ENCODE results near the gene SPATS2L. TPM values are rescaled to one million over a fixed set of nuclear protein-coding genes. Genes with fewer than 3 reads are reported as not detected.

Gene SPATS2L
- total RNA-seq, 1 donor from 2014 or later, result 97.8 TPM

DNA sequence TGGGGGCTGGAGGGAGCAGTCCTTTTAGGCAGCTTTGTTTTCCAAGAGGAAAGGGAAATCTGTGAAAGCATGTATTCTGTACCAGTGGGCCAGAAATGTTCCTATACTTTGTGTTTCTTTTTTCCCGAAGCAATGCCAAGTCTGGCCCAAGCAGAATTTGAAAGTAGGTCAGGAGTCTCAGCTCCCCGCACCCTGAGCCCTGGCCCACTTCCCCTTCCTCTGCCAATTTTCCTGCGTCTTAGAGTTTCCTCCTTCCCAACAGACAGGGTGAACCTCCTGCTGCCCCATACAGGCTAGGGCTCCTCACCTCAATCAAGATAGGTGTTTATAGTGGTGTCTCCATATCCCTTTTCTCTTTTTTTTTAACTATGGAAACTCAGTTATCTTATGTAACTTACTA is 138.0 kb downstream of the SPATS2L start:
- Mint-ChIP-seq H3K27me3 (no peaks in the 10 kb centered on the region), H3K9me3 (no peaks in the 10 kb centered on the region), H3K4me3 (no peak overlapping the region), H3K36me3 (peaks cover 37% of the 10 kb centered on the region), H3K4me1 (ENCODE audit: unreplicated experiment) (no peaks in the 10 kb centered on the region), H3K27ac (no peak overlapping the region)
- no peak for DNase-seq (ENCODE audit: extremely low spot score, unreplicated experiment)
- TF ChIP-seq, protein P1, sequence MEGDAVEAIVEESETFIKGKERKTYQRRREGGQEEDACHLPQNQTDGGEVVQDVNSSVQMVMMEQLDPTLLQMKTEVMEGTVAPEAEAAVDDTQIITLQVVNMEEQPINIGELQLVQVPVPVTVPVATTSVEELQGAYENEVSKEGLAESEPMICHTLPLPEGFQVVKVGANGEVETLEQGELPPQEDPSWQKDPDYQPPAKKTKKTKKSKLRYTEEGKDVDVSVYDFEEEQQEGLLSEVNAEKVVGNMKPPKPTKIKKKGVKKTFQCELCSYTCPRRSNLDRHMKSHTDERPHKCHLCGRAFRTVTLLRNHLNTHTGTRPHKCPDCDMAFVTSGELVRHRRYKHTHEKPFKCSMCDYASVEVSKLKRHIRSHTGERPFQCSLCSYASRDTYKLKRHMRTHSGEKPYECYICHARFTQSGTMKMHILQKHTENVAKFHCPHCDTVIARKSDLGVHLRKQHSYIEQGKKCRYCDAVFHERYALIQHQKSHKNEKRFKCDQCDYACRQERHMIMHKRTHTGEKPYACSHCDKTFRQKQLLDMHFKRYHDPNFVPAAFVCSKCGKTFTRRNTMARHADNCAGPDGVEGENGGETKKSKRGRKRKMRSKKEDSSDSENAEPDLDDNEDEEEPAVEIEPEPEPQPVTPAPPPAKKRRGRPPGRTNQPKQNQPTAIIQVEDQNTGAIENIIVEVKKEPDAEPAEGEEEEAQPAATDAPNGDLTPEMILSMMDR (conservative IDR thresholded peaks at IDR 0.05), result no peak

GRCh38 chr2:200445284-200445683 is 138.8 kb downstream of the SPATS2L start:
- TF ChIP-seq, protein P1 (conservative IDR thresholded peaks at IDR 0.05), result no peak
- Mint-ChIP-seq H3K27ac (no peak overlapping the region), H3K36me3 (peaks cover 38% of the 10 kb centered on the region), H3K9me3 (no peaks in the 10 kb centered on the region), H3K27me3 (no peaks in the 10 kb centered on the region), H3K4me1 (ENCODE audit: unreplicated experiment) (no peaks in the 10 kb centered on the region), H3K4me3 (no peak overlapping the region)
- DNase-seq (ENCODE audit: extremely low spot score, unreplicated experiment), result no peak

DNA sequence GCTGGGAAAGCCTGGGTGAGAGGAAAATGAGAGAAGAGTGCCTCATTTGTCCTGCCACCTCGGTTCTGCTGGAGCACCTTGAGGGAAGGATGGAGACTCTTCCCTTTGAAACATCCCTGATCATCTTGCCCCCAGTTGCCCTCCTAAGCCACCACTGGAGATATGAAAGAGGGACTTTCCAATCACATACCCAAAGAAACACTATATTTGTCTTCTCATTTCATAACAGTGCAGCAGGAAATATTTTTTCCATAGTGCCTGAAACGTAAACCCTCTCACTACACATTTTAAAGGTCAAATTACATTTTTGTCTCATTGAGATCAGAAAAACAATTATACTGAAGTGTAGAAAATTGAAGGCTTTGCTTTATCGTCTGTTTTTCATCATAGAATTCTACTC is 140.1 kb downstream of the SPATS2L start:
- H3K36me3 Mint-ChIP-seq, result peaks cover 37% of the 10 kb centered on the region
- H3K27ac Mint-ChIP-seq, result no peak overlapping the region
- TF ChIP-seq, protein P1 (conservative IDR thresholded peaks at IDR 0.05), result no peak
- DNase-seq (ENCODE audit: extremely low spot score, unreplicated experiment), result no peak
- H3K27me3 Mint-ChIP-seq, result no peaks in the 10 kb centered on the region
- no peaks in the 10 kb centered on the region for H3K9me3 Mint-ChIP-seq
- no peaks in the 10 kb centered on the region for H3K4me1 Mint-ChIP-seq (ENCODE audit: unreplicated experiment)
- H3K4me3 Mint-ChIP-seq, result no peak overlapping the region

DNA sequence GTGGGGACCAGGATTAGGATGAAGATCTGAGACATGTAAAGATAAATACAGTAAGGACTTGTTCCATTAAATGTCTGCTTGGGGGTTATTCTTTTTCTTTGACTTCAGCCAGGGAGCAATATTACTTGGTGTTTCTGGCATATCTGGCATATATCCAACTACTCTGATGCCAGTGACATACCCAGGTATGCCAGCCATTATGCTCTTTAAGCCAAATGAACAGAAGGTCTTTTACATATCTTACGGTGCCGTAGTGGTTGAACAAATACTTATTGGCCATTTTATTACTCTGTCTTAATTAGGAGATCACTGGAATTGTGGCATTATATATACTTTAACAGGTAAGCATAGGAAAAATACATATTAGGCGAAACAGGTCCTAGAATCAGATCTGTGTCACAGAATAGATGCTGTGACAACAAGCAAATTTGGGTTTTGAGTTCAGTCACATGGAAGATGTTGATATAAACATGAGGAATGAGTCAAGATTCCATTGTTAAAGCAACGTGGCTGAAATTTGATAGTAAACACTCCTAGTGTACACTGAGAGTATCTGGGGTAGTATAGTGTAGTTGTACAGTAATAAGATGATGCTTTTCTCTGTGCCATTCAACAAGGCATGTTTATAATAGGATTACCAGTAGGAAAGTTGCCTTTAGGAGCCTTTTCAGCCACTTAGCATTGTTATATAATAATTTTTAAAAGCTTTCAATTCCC is 140.8 kb downstream of the SPATS2L start:
- Mint-ChIP-seq H3K27ac (no peak overlapping the region), H3K27me3 (no peaks in the 10 kb centered on the region), H3K4me1 (ENCODE audit: unreplicated experiment) (no peaks in the 10 kb centered on the region), H3K36me3 (peaks cover 34% of the 10 kb centered on the region), H3K4me3 (no peak overlapping the region), H3K9me3 (no peaks in the 10 kb centered on the region)
- TF ChIP-seq, protein P1 (conservative IDR thresholded peaks at IDR 0.05), result no peak
- no peak for DNase-seq (ENCODE audit: extremely low spot score, unreplicated experiment)

- no peaks in the 10 kb centered on the region for H3K4me1 Mint-ChIP-seq (ENCODE audit: unreplicated experiment)
- no peak overlapping the region for H3K27ac Mint-ChIP-seq
Observed at GRCh38 chr2:200448455-200448854, 142.0 kb downstream of the SPATS2L start.

More at GRCh38 chr2:200448455-200448854, 142.0 kb downstream of the SPATS2L start:
- H3K36me3 Mint-ChIP-seq, result peaks cover 34% of the 10 kb centered on the region
- DNase-seq (ENCODE audit: extremely low spot score, unreplicated experiment), result no peak
- TF ChIP-seq, protein P1 (conservative IDR thresholded peaks at IDR 0.05), result no peak
- H3K4me3 Mint-ChIP-seq, result no peak overlapping the region
- H3K9me3 Mint-ChIP-seq, result no peaks in the 10 kb centered on the region
- no peaks in the 10 kb centered on the region for H3K27me3 Mint-ChIP-seq
